NCI-H146 (cell line): ENCODE measurements around the gene RASA4B.

Experiments used
- DNase-seq: peaks from one replicate; lab custom pipeline; 2025; lab: John Stamatoyannopoulos, UW

The RASA4B gene

GRCh38 chr7:102452451-102452850, 65.1 kb downstream of the RASA4B start:
- no peak for DNase-seq

- peak; percentile 96 for DNase-seq
Observed at GRCh38 chr7:102451371-102452054, 66.1 kb downstream of the RASA4B start.

- DNase-seq: no peak
Observed at GRCh38 chr7:102450242-102450641, 67.3 kb downstream of the RASA4B start.

GRCh38 chr7:102449136-102449535, 68.4 kb downstream of the RASA4B start:
- DNase-seq: no peak

GRCh38 chr7:102447311-102447710, 70.3 kb downstream of the RASA4B start:
- no peak for DNase-seq

GRCh38 chr7:102446387-102447156, 71.0 kb downstream of the RASA4B start:
- no peak for DNase-seq

GRCh38 chr7:102445674-102446071, 71.9 kb downstream of the RASA4B start:
- no peak for DNase-seq

- DNase-seq: no peak
Observed at GRCh38 chr7:102444961-102445673, 72.5 kb downstream of the RASA4B start.

- DNase-seq: no peak
Observed at GRCh38 chr7:102439963-102440795, 77.4 kb downstream of the RASA4B start.

- no peak for DNase-seq
Observed at GRCh38 chr7:102436118-102436517, 81.5 kb downstream of the RASA4B start.

- no peak for DNase-seq
Observed at GRCh38 chr7:102434039-102434486, 83.5 kb downstream of the RASA4B start.

- peak; percentile 79 for DNase-seq
Observed at GRCh38 chr7:102433219-102434038, 84.1 kb downstream of the RASA4B start, which contains the start of gene ORAI2. Gene ORAI2 (plus strand): TSS chr7:102433575. CDS start chr7:102438957, 5,382 bp downstream.
